ENCODE data around the gene ZBTB6. TPM values are rescaled to one million over a fixed set of nuclear protein-coding genes. Genes with fewer than 3 reads are reported as not detected.

The ZBTB6 gene
- total RNA-seq, 4 donors from 2014 or later = 6.9 to 9.6 (median 8.3) TPM

DNA sequence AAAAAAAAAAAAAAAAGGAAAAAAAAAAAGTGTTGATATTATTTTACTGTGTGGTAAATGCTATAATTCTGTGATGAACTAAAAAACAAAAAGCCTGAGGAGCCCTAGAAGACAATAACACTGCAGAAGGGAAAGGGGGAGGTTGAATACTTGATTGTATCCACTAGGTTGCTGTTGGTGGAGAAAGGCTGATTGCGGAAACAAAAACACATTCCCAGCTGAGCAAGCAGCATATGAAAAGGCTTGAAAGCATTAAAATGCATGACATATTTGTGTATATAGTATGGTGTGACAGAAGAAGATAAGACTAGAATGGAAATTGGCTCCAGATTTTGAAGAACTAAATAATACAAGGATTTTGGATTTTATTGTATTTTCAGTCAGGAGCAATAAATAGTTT lies 36.6 kb upstream of the ZBTB6 start:
- 92 to 97% methylated on average over 1 of the region's 1 CpG for WGBS, 2 donors
- intact Hi-C loops (cut with DNase I; ENCODE audit: low total_unique reads) = no loop called here

DNA sequence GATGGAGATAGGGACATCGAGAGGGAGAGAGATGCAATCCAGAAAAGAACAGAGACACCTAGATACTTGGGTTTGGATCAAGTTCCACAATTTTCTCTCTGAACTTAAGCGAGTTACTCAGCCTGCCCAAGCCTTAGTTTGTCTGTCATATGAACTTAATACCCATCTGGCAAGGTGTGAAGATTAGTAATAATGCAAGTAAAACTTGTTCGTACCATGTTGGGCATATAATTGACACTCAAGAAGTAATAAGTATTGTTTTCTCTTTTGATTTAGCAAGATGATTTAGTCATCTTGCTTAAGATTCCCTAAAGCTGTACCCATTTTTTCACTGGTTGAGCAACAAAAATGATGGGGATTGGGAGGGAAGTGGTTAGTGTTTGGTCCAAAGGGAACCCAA lies 35.2 kb upstream of the ZBTB6 start:
- 71 to 77% methylated on average over 3 of the region's 3 CpGs for WGBS, 2 donors
- no peak overlapping the region for H3K4me3 ChIP-seq (ENCODE audit: low read depth, poor library complexity, severe bottlenecking)
- TF ChIP-seq, protein P1, sequence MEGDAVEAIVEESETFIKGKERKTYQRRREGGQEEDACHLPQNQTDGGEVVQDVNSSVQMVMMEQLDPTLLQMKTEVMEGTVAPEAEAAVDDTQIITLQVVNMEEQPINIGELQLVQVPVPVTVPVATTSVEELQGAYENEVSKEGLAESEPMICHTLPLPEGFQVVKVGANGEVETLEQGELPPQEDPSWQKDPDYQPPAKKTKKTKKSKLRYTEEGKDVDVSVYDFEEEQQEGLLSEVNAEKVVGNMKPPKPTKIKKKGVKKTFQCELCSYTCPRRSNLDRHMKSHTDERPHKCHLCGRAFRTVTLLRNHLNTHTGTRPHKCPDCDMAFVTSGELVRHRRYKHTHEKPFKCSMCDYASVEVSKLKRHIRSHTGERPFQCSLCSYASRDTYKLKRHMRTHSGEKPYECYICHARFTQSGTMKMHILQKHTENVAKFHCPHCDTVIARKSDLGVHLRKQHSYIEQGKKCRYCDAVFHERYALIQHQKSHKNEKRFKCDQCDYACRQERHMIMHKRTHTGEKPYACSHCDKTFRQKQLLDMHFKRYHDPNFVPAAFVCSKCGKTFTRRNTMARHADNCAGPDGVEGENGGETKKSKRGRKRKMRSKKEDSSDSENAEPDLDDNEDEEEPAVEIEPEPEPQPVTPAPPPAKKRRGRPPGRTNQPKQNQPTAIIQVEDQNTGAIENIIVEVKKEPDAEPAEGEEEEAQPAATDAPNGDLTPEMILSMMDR (IDR thresholded peaks at IDR 0.05) = no peak
- no peak for TF ChIP-seq POLR2A (IDR thresholded peaks at IDR 0.05)
- intact Hi-C loops (cut with DNase I; ENCODE audit: low total_unique reads) = no loop called here
- no peak for DNase-seq (ENCODE audit: low spot score in 2 of 2)

More for the DNA sequence above, 36.6 kb upstream of the ZBTB6 start:
- DNase-seq (ENCODE audit: low spot score in 2 of 2) = no peak
- TF ChIP-seq, protein P1 (IDR thresholded peaks at IDR 0.05) = no peak
- no peak for TF ChIP-seq POLR2A (IDR thresholded peaks at IDR 0.05)
- H3K4me3 ChIP-seq (ENCODE audit: low read depth, poor library complexity, severe bottlenecking) = no peak overlapping the region

DNA sequence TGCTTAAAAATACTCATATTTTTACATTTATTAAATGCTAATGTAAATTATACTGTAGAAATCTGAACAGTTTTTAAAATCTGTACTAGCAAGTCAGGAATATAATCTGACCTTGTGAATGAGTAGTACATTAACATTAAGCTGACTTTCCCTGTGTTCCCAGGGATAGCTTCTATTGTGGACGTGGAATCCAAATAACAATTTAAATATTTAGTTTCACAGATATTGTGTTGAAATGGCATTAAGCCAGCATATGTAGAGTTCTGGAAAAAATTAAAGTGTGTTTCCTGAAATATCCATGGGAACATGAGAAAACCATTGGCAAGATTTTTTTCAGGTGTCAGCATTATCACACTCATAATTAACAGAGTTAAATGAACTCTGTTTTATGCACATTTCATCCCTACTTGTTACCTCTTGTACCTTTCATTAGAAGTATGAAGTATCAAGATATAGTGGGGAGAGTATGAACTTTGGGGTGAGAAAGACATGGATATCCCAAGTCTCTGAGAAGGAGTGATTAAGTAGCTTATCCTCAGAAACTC lies 33.4 kb upstream of the ZBTB6 start:
- TF ChIP-seq POLR2A (IDR thresholded peaks at IDR 0.05) = no peak
- TF ChIP-seq, protein P1 (IDR thresholded peaks at IDR 0.05) = no peak
- DNase-seq (ENCODE audit: low spot score in 2 of 2) = no peak
- no peak overlapping the region for H3K4me3 ChIP-seq (ENCODE audit: low read depth, poor library complexity, severe bottlenecking)
- 64 to 73% methylated on average over 1 of the region's 1 CpG for whole genome bisulfite sequencing, 2 donors
- intact Hi-C loops (cut with DNase I; ENCODE audit: low total_unique reads) = no loop called here

DNA sequence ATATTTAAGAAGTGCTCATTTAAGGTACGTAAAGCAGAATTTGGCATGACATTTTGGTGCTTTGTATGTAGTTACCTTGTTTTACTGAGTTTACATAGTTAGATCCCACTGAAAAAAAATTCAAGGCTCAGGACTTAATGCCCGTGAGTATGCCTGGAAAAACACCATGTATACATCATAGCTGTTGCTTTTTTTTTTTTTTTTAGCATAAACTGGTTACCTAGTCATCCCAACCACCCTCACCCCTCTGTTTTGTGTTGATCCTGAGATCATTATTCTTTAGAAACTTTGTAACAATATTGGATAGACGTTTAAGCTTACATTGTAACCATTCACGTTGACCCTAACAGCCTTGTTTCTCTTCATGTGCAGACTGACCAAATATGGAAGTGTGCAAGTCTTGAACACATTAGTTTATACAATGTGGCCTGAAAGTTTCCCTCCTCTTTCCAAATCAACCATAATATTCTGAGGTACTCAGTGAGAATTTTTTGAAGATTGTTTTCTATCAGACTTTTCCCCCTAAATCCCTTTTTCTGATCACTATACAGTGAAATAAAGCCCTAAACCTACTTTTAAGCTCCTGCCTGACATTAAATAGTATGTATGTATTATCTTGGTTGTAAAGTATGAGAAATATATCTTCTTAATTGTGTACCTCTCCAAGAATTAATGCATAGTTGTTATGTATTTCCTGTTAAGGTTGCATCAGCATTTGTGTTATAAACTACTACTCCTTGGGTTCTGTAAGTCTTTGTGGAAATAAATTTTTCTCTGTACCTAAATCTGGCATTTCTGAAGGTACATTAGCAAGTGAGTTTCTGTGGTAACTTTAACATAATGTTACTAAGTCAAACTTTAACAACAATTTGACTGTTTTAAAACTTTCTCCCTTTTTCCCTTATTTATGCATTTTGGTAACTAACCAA lies 32.1 kb upstream of the ZBTB6 start:
- intact Hi-C loops (cut with DNase I; ENCODE audit: low total_unique reads) = no loop called here
- 59 to 81% methylated on average over 4 of the region's 4 CpGs for WGBS, 2 donors

DNA sequence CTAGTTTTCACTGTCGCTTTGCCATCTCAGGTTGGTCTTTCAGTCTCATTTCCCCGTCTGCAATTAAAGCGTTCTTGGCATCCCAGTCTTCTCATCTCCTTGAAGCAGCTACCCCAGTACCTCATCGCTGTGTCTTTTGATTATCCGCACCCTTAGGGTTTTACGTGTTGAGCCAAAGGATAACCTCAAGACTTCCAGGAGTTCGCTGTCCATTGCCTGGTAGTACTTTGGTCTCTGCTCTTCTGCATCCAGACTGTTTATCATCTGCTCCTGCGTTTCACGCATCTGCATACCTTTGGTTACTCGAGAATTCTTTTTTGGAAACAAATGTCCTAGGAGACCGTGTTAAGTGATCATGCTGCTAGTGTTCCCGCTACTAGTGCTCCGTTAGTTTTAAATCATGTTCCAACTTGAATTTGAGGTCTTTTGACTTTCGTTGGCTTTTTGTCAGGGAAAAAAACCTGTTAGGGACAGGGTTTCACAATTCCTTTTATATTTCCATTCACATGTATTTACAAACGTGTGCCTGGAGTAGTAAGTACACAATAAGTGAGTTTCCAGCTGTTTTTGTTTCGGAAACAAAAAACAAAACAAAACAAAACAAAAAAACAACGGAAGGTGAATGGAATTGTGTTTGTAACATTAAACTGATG lies 28.6 kb upstream of the ZBTB6 start:
- DNase-seq (ENCODE audit: low spot score in 2 of 2) = no peak
- H3K4me3 ChIP-seq (ENCODE audit: low read depth, poor library complexity, severe bottlenecking) = peak overlapping the region; percentile 67
- WGBS, 2 donors = 4 to 5% methylated on average over 17 of the region's 17 CpGs
- TF ChIP-seq, protein P1 (IDR thresholded peaks at IDR 0.05) = no peak
- TF ChIP-seq POLR2A (IDR thresholded peaks at IDR 0.05) = no peak
- intact Hi-C loops (cut with DNase I; ENCODE audit: low total_unique reads) = no loop called here

More for the DNA sequence above, 32.1 kb upstream of the ZBTB6 start:
- DNase-seq (ENCODE audit: low spot score in 2 of 2) = no peak
- TF ChIP-seq, protein P1 (IDR thresholded peaks at IDR 0.05) = no peak
- TF ChIP-seq POLR2A (IDR thresholded peaks at IDR 0.05) = no peak
- H3K4me3 ChIP-seq (ENCODE audit: low read depth, poor library complexity, severe bottlenecking) = no peak overlapping the region

Measured in lower leg skin (tissue), 4 donors.